HUES48 (cell line): ENCODE measurements around the gene MUC13.
A peak's percentile ranks its signal among the peaks of the same experiment; 100 is the strongest.

ENCODE experiments used
- H3K27ac ChIP-seq: one replicate; pipeline ENCODE4 v1.7.0; 2013; ENCODE audit warnings: low read depth, low read length, inconsistent platforms
- H3K27me3 ChIP-seq: 2 replicates; pipeline ENCODE4 v1.6.1; 2013; ENCODE audit warnings: mild to moderate bottlenecking, low read length; ENCODE audit not compliant: control insufficient read depth, insufficient read depth
- H3K36me3 ChIP-seq: 2 replicates; pipeline ENCODE4 v1.6.1; 2013; ENCODE audit warnings: low read length; ENCODE audit not compliant: control insufficient read depth, insufficient read depth
- H3K4me1 ChIP-seq: 2 replicates; pipeline ENCODE4 v1.6.1; 2013; ENCODE audit warnings: mild to moderate bottlenecking, low read length; ENCODE audit not compliant: control insufficient read depth, insufficient read depth
- H3K4me3 ChIP-seq: 2 replicates; pipeline ENCODE4 v1.5.1; 2013; ENCODE audit warnings: mild to moderate bottlenecking, low read depth, low read length
- H3K9ac ChIP-seq: 2 replicates; pipeline ENCODE4 v1.6.1; 2013; ENCODE audit warnings: mild to moderate bottlenecking, low read depth, low read length, moderate library complexity
- H3K9me3 ChIP-seq: 2 replicates; pipeline ENCODE4 v1.6.1; 2013; ENCODE audit warnings: low read length; ENCODE audit not compliant: control insufficient read depth, insufficient read depth

The MUC13 gene

GRCh38 chr3:124924741-124925140 lies 9.8 kb downstream of the MUC13 start:
- no peak overlapping the region for H3K4me3 ChIP-seq
- H3K27me3 ChIP-seq = no peaks in the 10 kb centered on the region
- H3K4me1 ChIP-seq = no peaks in the 10 kb centered on the region
- no peaks in the 10 kb centered on the region for H3K36me3 ChIP-seq
- no peak overlapping the region for H3K27ac ChIP-seq
- H3K9ac ChIP-seq = no peak overlapping the region
- no peaks in the 10 kb centered on the region for H3K9me3 ChIP-seq

DNA sequence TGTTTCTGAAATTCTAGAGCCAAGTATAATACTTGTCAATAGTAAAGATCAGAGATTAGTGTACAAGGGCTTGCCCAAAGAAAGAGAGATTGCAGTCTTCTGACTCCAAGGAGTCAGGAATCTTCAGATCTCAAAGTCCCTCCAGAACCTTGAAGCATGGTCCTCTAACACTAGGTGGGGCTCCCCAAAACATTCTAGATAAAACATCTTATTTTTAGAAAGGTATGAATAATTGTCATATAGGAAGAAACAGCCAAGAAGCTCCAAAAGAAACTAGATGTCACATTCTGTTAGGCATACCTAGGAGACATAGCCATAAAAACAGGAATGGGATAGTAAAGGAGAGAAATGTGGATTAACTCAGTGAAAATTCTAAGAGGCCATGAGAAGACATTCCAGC lies 10.7 kb downstream of the MUC13 start:
- no peaks in the 10 kb centered on the region for H3K9me3 ChIP-seq
- no peak overlapping the region for H3K9ac ChIP-seq
- no peak overlapping the region for H3K27ac ChIP-seq
- no peaks in the 10 kb centered on the region for H3K4me1 ChIP-seq
- H3K36me3 ChIP-seq = no peaks in the 10 kb centered on the region
- H3K4me3 ChIP-seq = no peak overlapping the region
- no peaks in the 10 kb centered on the region for H3K27me3 ChIP-seq

- H3K4me3 ChIP-seq = no peak overlapping the region
- no peaks in the 10 kb centered on the region for H3K4me1 ChIP-seq
- H3K9me3 ChIP-seq = no peaks in the 10 kb centered on the region
- H3K27ac ChIP-seq = no peak overlapping the region
- no peak overlapping the region for H3K9ac ChIP-seq
- no peaks in the 10 kb centered on the region for H3K36me3 ChIP-seq
- H3K27me3 ChIP-seq = no peaks in the 10 kb centered on the region
Observed at GRCh38 chr3:124920718-124921117, 13.8 kb downstream of the MUC13 start.

DNA sequence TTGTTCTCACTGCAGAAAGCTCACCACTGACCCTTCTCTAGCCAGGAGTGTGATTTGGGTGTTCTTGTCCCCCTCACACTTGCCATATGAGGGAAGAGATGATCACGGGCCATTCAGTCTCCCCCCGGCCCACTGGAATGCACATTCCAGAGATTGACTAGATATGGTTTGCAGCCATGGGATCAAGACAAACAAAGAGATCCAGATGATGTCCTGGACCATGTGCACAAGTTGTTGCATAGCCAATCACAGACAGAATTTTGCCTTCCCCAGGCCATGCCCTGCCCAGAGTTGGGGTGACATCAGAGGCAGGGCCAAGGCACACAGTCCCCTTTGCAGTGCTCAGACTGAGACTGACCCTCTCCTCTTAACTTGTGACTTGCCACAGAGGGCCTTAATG lies 14.8 kb downstream of the MUC13 start:
- no peaks in the 10 kb centered on the region for H3K27me3 ChIP-seq
- H3K27ac ChIP-seq = no peak overlapping the region
- H3K9me3 ChIP-seq = no peaks in the 10 kb centered on the region
- no peaks in the 10 kb centered on the region for H3K4me1 ChIP-seq
- H3K9ac ChIP-seq = no peak overlapping the region
- H3K36me3 ChIP-seq = no peaks in the 10 kb centered on the region
- no peak overlapping the region for H3K4me3 ChIP-seq

- H3K36me3 ChIP-seq = no peaks in the 10 kb centered on the region
- no peaks in the 10 kb centered on the region for H3K4me1 ChIP-seq
- H3K27ac ChIP-seq = no peak overlapping the region
- no peaks in the 10 kb centered on the region for H3K27me3 ChIP-seq
- no peak overlapping the region for H3K9ac ChIP-seq
- no peak overlapping the region for H3K4me3 ChIP-seq
- H3K9me3 ChIP-seq = no peaks in the 10 kb centered on the region
Observed at GRCh38 chr3:124918524-124918923, 16.0 kb downstream of the MUC13 start.

DNA sequence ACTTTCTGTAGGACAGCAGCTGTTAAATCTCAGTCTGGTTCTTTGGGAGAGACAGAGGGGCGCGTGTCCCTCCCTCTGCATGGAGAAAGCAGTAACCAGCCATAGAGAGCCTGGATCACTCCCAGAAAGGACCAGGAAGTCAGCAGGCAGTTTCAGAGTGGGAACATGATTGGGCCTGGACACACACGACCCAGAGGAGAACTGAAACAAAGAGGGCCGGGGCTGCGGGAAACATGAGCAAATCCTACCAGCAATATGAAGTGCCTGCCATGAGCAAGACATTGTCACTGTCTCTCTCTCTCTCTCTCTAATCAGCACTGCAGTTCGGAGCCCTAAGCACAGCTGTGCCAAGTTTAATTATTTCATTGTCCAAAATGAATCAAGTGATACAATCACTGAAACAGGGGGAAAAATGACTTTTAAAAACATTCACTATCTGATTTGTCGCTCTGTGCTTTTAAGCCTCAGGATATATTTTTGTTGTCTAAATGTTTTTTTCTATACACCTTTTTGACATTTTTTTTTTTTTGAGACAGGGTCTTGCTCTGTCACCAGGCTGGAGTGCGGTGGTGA lies 17.6 kb downstream of the MUC13 start:
- H3K9ac ChIP-seq = no peak overlapping the region
- no peak overlapping the region for H3K4me3 ChIP-seq
- no peaks in the 10 kb centered on the region for H3K27me3 ChIP-seq
- no peak overlapping the region for H3K27ac ChIP-seq
- H3K4me1 ChIP-seq = no peaks in the 10 kb centered on the region
- no peaks in the 10 kb centered on the region for H3K36me3 ChIP-seq
- no peaks in the 10 kb centered on the region for H3K9me3 ChIP-seq

GRCh38 chr3:124915254-124915653 lies 19.3 kb downstream of the MUC13 start:
- H3K27ac ChIP-seq = no peak overlapping the region
- H3K4me1 ChIP-seq = no peaks in the 10 kb centered on the region
- H3K27me3 ChIP-seq = no peaks in the 10 kb centered on the region

GRCh38 chr3:124907957-124908356 lies 26.6 kb downstream of the MUC13 start:
- no peaks in the 10 kb centered on the region for H3K36me3 ChIP-seq
- H3K9ac ChIP-seq = no peak overlapping the region
- H3K4me3 ChIP-seq = no peak overlapping the region
- peaks cover 8% of the 10 kb centered on the region; the same call in 1 of the 2 replicates for H3K4me1 ChIP-seq
- H3K27me3 ChIP-seq = no peaks in the 10 kb centered on the region
- peak overlapping the region; percentile 47 for H3K27ac ChIP-seq
- H3K9me3 ChIP-seq = no peaks in the 10 kb centered on the region

More at GRCh38 chr3:124915254-124915653, 19.3 kb downstream of the MUC13 start:
- no peaks in the 10 kb centered on the region for H3K9me3 ChIP-seq
- no peak overlapping the region for H3K9ac ChIP-seq
- H3K4me3 ChIP-seq = no peak overlapping the region
- H3K36me3 ChIP-seq = no peaks in the 10 kb centered on the region

- H3K9me3 ChIP-seq = no peaks in the 10 kb centered on the region
- H3K4me1 ChIP-seq = peaks cover 15% of the 10 kb centered on the region; the same call in 1 of the 2 replicates
- H3K4me3 ChIP-seq = no peak overlapping the region
- no peaks in the 10 kb centered on the region for H3K36me3 ChIP-seq
- H3K27me3 ChIP-seq = no peaks in the 10 kb centered on the region
- no peak overlapping the region for H3K27ac ChIP-seq
- H3K9ac ChIP-seq = no peak overlapping the region
Observed at GRCh38 chr3:124904835-124905492, 29.6 kb downstream of the MUC13 start.

GRCh38 chr3:124903896-124904834 lies 30.4 kb downstream of the MUC13 start:
- Histone ChIP-seq H3K27me3 (no peaks in the 10 kb centered on the region), H3K9me3 (no peaks in the 10 kb centered on the region), H3K4me1 (peaks cover 15% of the 10 kb centered on the region; the same call in 1 of the 2 replicates), H3K36me3 (no peaks in the 10 kb centered on the region), H3K27ac (no peak overlapping the region), H3K4me3 (no peak overlapping the region), H3K9ac (no peak overlapping the region)
